ENCODE data around the gene VAMP4. TPM values are rescaled to one million over a fixed set of nuclear protein-coding genes. Genes with fewer than 3 reads are reported as not detected.

The VAMP4 gene
- total RNA-seq, 3 donors from 2014 or later = 9.3 to 15.0 (median 11.1) TPM

DNA sequence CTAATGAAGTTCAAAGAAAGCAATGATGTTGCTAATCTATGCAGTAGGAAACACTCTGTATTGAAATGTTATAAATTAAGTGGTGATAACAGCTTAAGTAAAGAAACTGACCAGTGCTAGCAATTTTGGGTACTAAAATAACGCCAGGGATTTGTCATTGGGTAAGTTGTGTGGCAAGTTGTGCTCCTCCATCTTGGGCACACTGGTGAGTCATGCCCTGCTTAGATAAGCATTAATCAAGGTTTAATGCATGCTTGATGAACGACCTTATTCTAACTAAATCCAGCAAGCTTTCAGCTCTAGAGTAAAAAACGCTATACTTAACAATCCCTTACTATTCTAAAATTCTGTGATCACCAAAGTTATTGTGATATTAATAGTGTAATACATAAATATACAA, 25.2 kb downstream of the VAMP4 start:
- no peak for ATAC-seq

DNA sequence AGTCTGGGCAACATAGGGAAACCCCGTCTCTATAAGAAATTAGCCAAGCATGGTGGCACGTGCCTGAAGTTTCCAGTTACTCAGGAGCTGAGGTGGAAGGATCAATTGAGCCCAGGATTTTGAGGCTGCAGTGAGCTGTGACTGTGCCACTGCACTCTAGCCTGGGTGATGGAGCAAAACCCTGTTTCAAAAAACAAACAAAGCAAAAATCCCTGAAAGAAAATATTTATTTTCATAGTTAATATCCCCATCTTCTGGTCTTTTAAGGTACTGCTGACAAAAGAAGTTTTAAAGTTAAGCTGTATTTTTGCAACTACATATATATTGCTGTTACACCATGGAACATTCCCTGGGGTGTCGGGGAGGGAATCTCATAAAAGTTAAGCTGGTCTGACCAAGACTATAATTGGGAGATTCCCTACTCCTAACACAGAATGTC, 26.0 kb downstream of the VAMP4 start:
- TF ChIP-seq, protein P1, sequence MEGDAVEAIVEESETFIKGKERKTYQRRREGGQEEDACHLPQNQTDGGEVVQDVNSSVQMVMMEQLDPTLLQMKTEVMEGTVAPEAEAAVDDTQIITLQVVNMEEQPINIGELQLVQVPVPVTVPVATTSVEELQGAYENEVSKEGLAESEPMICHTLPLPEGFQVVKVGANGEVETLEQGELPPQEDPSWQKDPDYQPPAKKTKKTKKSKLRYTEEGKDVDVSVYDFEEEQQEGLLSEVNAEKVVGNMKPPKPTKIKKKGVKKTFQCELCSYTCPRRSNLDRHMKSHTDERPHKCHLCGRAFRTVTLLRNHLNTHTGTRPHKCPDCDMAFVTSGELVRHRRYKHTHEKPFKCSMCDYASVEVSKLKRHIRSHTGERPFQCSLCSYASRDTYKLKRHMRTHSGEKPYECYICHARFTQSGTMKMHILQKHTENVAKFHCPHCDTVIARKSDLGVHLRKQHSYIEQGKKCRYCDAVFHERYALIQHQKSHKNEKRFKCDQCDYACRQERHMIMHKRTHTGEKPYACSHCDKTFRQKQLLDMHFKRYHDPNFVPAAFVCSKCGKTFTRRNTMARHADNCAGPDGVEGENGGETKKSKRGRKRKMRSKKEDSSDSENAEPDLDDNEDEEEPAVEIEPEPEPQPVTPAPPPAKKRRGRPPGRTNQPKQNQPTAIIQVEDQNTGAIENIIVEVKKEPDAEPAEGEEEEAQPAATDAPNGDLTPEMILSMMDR (IDR thresholded peaks at IDR 0.05) = no peak
- DNase-seq (no peak), ATAC-seq (no peak)
- H3K4me1 ChIP-seq (ENCODE audit: low read depth) = peaks cover 6% of the 10 kb centered on the region
- no peaks in the 10 kb centered on the region for H3K36me3 ChIP-seq (ENCODE audit: low read depth)
- H3K9me3 ChIP-seq = no peaks in the 10 kb centered on the region
- intact Hi-C loops (cut with DNase I, micrococcal nuclease) = loop anchor here in 1 of 2 donors (10.0 kb wide), 1 partner anchor 61 kb away; the partner anchor contains the start of gene MYOC
- H3K4me3 ChIP-seq = no peak overlapping the region

More for the DNA sequence above, 25.2 kb downstream of the VAMP4 start:
- H3K9me3 ChIP-seq = no peaks in the 10 kb centered on the region
- TF ChIP-seq, protein P1 (IDR thresholded peaks at IDR 0.05) = no peak
- DNase-seq = no peak
- H3K4me1 ChIP-seq (ENCODE audit: low read depth) = peaks cover 9% of the 10 kb centered on the region
- intact Hi-C loops (cut with DNase I, micrococcal nuclease) = loop anchor here in 1 of 2 donors (10.0 kb wide), 1 partner anchor 62 kb away; the partner anchor contains the start of gene MYOC
- no peak overlapping the region for H3K4me3 ChIP-seq
- no peaks in the 10 kb centered on the region for H3K36me3 ChIP-seq (ENCODE audit: low read depth)

DNA sequence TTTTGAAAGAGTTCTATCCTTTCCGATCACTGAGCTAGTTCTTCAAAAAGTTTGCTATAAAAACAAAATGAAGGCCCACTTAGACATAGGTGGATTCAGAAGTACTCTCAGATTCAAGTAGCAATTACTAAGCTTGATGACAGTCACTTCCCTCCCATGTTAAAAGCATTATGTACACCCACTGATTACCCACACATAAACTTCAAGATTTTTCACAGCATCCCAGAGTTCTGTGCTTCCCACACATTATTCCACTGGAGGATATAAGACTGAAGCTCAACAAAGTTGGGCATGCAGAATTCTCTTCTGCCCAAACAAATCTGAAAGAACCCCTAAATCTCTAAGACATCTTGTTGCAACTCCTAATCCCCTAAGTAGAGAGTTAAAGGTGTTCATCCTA, 29.5 kb downstream of the VAMP4 start:
- TF ChIP-seq, protein P1 (IDR thresholded peaks at IDR 0.05) = no peak
- Histone ChIP-seq H3K36me3 (ENCODE audit: low read depth) (no peaks in the 10 kb centered on the region), H3K9me3 (no peaks in the 10 kb centered on the region), H3K4me1 (ENCODE audit: low read depth) (no peaks in the 10 kb centered on the region), H3K4me3 (no peak overlapping the region)
- intact Hi-C loops (cut with DNase I, micrococcal nuclease) = loop anchor here in 1 of 2 donors (10.0 kb wide), 1 partner anchor 58 kb away; the partner anchor contains the start of gene MYOC
- DNase-seq (no peak), ATAC-seq (no peak)

DNA sequence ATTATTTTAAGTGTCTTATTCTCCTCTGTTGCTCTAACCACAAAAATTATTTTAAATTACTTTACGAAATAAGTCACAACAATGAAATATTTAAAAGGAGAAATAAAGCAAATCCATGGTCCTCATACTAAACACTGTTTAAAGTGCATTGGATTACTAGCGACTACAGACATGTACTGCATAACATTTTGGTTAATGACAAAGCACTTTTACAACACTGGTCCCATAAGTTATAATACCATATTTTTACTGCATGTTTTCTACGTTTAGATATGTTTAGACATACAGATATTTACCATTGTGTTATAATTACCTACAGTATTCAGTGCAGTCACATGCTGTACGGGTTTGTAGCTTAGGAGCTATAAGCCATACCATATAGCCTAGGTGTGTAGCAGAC, 30.2 kb downstream of the VAMP4 start:
- no peaks in the 10 kb centered on the region for H3K4me1 ChIP-seq (ENCODE audit: low read depth)
- ATAC-seq = no peak
- no peaks in the 10 kb centered on the region for H3K36me3 ChIP-seq (ENCODE audit: low read depth)
- H3K9me3 ChIP-seq = no peaks in the 10 kb centered on the region
- H3K4me3 ChIP-seq = no peak overlapping the region
- intact Hi-C loops (cut with DNase I, micrococcal nuclease) = loop anchor here in 1 of 2 donors (10.0 kb wide), 1 partner anchor 57 kb away; the partner anchor contains the start of gene MYOC
- TF ChIP-seq, protein P1 (IDR thresholded peaks at IDR 0.05) = no peak
- DNase-seq = no peak

DNA sequence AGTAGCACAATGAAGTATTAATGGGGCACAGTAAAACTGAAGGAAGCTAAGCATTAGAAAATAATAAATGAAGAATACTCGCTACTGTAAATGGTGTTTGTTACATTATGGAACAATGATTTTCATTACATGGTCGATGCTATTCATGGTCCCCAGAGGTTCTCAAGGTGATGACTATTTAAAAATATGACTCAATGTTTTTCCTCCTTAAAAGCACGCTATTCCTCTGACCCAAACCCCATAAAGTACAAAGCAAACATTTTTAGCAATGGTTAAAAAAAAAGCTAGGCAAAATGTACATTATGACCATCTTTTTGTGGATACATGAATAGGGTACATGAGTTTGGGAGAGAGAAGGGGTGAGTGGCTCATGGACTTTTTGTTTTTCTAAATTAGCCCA, 34.3 kb downstream of the VAMP4 start:
- H3K9me3 ChIP-seq = no peaks in the 10 kb centered on the region
- H3K36me3 ChIP-seq (ENCODE audit: low read depth) = no peaks in the 10 kb centered on the region
- ATAC-seq = no peak
- no peak overlapping the region for H3K4me3 ChIP-seq
- TF ChIP-seq, protein P1 (IDR thresholded peaks at IDR 0.05) = no peak
- intact Hi-C loops (cut with DNase I, micrococcal nuclease) = no loop called here
- no peak for DNase-seq
- H3K4me1 ChIP-seq (ENCODE audit: low read depth) = no peaks in the 10 kb centered on the region

DNA sequence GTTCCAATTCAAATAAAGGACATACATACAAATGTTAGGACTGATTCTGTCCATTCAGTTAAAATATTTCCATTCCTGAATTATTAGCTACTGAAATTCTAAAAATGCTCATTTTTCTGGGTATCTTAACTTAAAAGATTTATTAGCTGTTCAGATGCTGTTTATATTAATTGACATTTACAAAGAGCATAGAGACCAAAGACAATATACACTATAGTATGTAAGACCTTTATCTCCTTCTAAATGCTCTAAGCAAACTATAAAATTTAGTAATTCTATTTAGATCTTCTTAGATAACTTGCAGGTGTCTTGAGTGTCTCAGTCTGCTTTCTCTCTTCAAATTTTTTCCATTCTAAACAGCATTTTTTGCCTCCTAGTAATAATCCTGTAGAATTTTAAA, 39.3 kb downstream of the VAMP4 start:
- Histone ChIP-seq H3K9me3 (no peaks in the 10 kb centered on the region), H3K4me1 (ENCODE audit: low read depth) (no peaks in the 10 kb centered on the region), H3K36me3 (ENCODE audit: low read depth) (no peaks in the 10 kb centered on the region), H3K4me3 (no peak overlapping the region)
- intact Hi-C loops (cut with DNase I, micrococcal nuclease) = no loop called here
- ATAC-seq = no peak
- no peak for DNase-seq
- TF ChIP-seq, protein P1 (IDR thresholded peaks at IDR 0.05) = no peak

Data from mucosa of descending colon (tissue), 3 donors.